K562 (cell line): ENCODE measurements around the gene MRI1. TPM values are rescaled to one million over a fixed set of nuclear protein-coding genes. Genes with fewer than 3 reads are reported as not detected.
A peak's percentile ranks its signal among the peaks of the same experiment; 100 is the strongest.

Source experiments
- ATAC-seq: fragments of 200-7000 bp; cut with Tn5 transposase; 3 replicates; pipeline ENCODE4 v1.9.1; 2020; ENCODE audit warnings: moderate library complexity
- BruUV-seq: library from RNA; stranded (reverse); fragments of 400-500 nt; replicated peaks from 2 replicates; lab custom pipeline; 2021; lab: Mats Ljungman, UMichigan
- CTCF ChIA-PET: fragments of 300-600 bp; formaldehyde crosslinking; extraction: SDS; loops from one replicate; lab custom pipeline; 2021; ENCODE audit warnings: low intra/inter-chr PET ratio; lab: Yijun Ruan, JAX
- POLR2A ChIA-PET: fragments of 300-600, 350-650 bp; sonication (Branson Sonifier 250); formaldehyde crosslinking; extraction: SDS; loops from one replicate; lab custom pipeline; 2021; ENCODE audit warnings: antibody characterized with exemption, inconsistent platforms; lab: Yijun Ruan, JAX
- DNase-seq, 4 experiments: peaks; one replicate each; pipeline versions ENCODE4 v3.0.0 to v3.0.0-alpha.2; 2011 to 2018; ENCODE audit warnings: low spot score in 3 of 4, mixed read lengths in 3 of 4; ENCODE audit errors: extremely low read depth in 1 of 4
- FAIRE-seq: peaks from 2 replicates; lab custom pipeline; 2011; peaks lifted over from hg19 to GRCh38; lab: Jason Lieb, UNC
- H2AFZ ChIP-seq: 2 replicates; pipeline ENCODE4 v1.6.0; 2011; ENCODE audit warnings: low read depth, low read length, control low read depth, inconsistent platforms
- H3K27ac ChIP-seq: fragments of 200-600 bp; 3 replicates; pipeline ENCODE4 v1.8.0; 2011; ENCODE audit warnings: low read depth, mild to moderate bottlenecking, control low read depth, inconsistent platforms, low read length, moderate library complexity, mixed read lengths; ENCODE audit errors: extremely low read depth
- H3K27me3 ChIP-seq, 2 experiments: fragments of 300-600 bp in 1 of 2; 2 replicates in 1 of 2; 3 replicates in 1 of 2; pipeline versions ENCODE4 v1.6.0 to v1.8.0; 2011; ENCODE audit warnings: inconsistent platforms in 2 of 2, low read length in 2 of 2, mild to moderate bottlenecking in 1 of 2, mixed read lengths in 1 of 2, moderate library complexity in 1 of 2; ENCODE audit not compliant: control insufficient read depth in 2 of 2, insufficient read depth in 2 of 2
- H3K36me3 ChIP-seq: fragments of 300-600 bp; 3 replicates; pipeline ENCODE4 v1.8.0; 2011; ENCODE audit warnings: mild to moderate bottlenecking, low read length, inconsistent platforms; ENCODE audit not compliant: control insufficient read depth, insufficient read depth
- H3K4me1 ChIP-seq, 2 experiments: fragments of 200-600 bp in 1 of 2; replicated peaks in 1 of 2; 2 replicates in 1 of 2; 3 replicates in 1 of 2; pipeline versions ENCODE4 v1.5.1 to v1.8.0; 2011; ENCODE audit warnings: inconsistent platforms in 2 of 2, low read length in 2 of 2, mild to moderate bottlenecking in 1 of 2, mixed read lengths in 1 of 2, moderate library complexity in 1 of 2; ENCODE audit not compliant: control insufficient read depth in 2 of 2, insufficient read depth in 2 of 2
- H3K4me2 ChIP-seq: 2 replicates; pipeline ENCODE4 v1.6.1; 2011; ENCODE audit warnings: low read length, control low read depth, inconsistent platforms, mixed read lengths; ENCODE audit not compliant: insufficient read depth
- H3K4me3 ChIP-seq: fragments of 200-600 bp; sonication (generic), shearing (Covaris generic); 2 replicates; pipeline ENCODE4 v1.5.1; 2016; ENCODE audit warnings: control low read depth, inconsistent platforms
- H3K79me2 ChIP-seq: fragments of 200-600 bp; 3 replicates; pipeline ENCODE4 v1.8.0; 2011; ENCODE audit warnings: low read length, inconsistent platforms; ENCODE audit not compliant: control insufficient read depth, insufficient read depth
- H3K9ac ChIP-seq, 2 experiments: 2 replicates each; pipeline versions ENCODE4 v1.6.0 to v1.6.1; 2011; ENCODE audit warnings: low read depth in 2 of 2, low read length in 2 of 2, control low read depth in 1 of 2, inconsistent platforms in 1 of 2, mild to moderate bottlenecking in 1 of 2, mixed read lengths in 1 of 2; ENCODE audit not compliant: insufficient read depth in 1 of 2
- H3K9me1 ChIP-seq: one replicate; pipeline ENCODE4 v1.6.0; 2011; ENCODE audit warnings: inconsistent platforms, mild to moderate bottlenecking, low read length, moderate library complexity; ENCODE audit not compliant: control insufficient read depth, insufficient read depth
- H3K9me3 ChIP-seq: replicated peaks from 2 replicates; pipeline ENCODE4 v1.5.1; 2011; ENCODE audit warnings: low read depth, low read length, inconsistent platforms; ENCODE audit not compliant: control insufficient read depth, insufficient read depth
- H4K20me1 ChIP-seq: replicated peaks from 2 replicates; pipeline ENCODE4 v1.6.1; 2011; ENCODE audit warnings: low read length, inconsistent platforms, mixed read lengths; ENCODE audit not compliant: control insufficient read depth, insufficient read depth
- CHAMP1 ChIP-seq: fragments of 450-650 bp; IDR thresholded peaks from 2 replicates; pipeline ENCODE4 v1.6.1; 2016; ENCODE audit warnings: mild to moderate bottlenecking
- ETS2 ChIP-seq: IDR thresholded peaks from 2 replicates; pipeline ENCODE4 v1.6.1; 2016; ENCODE audit warnings: borderline replicate concordance, missing genetic modification characterization, mild to moderate bottlenecking, moderate library complexity, missing compliant biosample characterization; ENCODE audit not compliant: poor library complexity, severe bottlenecking
- FOS ChIP-seq: IDR thresholded peaks from 3 replicates; pipeline ENCODE4 v1.6.1; 2011; ENCODE audit not compliant: insufficient read length; ENCODE audit errors: extremely low read depth
- HNRNPLL ChIP-seq: fragments of 200-400 bp; formaldehyde crosslinking; IDR thresholded peaks from 2 replicates; pipeline ENCODE4 v1.6.1; 2017; ENCODE audit warnings: low read length, low read depth, mild to moderate bottlenecking; ENCODE audit not compliant: poor library complexity, severe bottlenecking
- MCM3 ChIP-seq: fragments of 450-650 bp; IDR thresholded peaks from 2 replicates; pipeline ENCODE4 v1.6.1; 2016
- NRF1 ChIP-seq, 2 experiments: fragments of 450-650 bp; IDR thresholded peaks in 1 of 2; conservative IDR thresholded peaks in 1 of 2; 2 replicates each; pipeline ENCODE4 v1.6.1; 2014; ENCODE audit warnings: mild to moderate bottlenecking in 2 of 2
- PKNOX1 ChIP-seq: fragments of 450-650 bp; IDR thresholded peaks from 2 replicates; pipeline ENCODE4 v1.6.1; 2016
- RFX7 ChIP-seq: fragments of 250-450 bp; sonication (Bioruptor Pico); IDR thresholded peaks from 2 replicates; pipeline ENCODE4 v1.5.1; 2021; ENCODE audit warnings: mild to moderate bottlenecking
- SNAPC5 ChIP-seq: fragments of 250-450 bp; sonication (Bioruptor Pico); IDR thresholded peaks from 2 replicates; pipeline ENCODE4 v1.8.0; 2021; ENCODE audit warnings: moderate library complexity, mild to moderate bottlenecking, inconsistent platforms
- THRAP3 ChIP-seq: fragments of 450-650 bp; IDR thresholded peaks from 2 replicates; pipeline ENCODE4 v1.6.1; 2016; ENCODE audit warnings: mild to moderate bottlenecking, inconsistent platforms, borderline replicate concordance
- ZBTB5 ChIP-seq: fragments of 450-650 bp; IDR thresholded peaks from 2 replicates; pipeline ENCODE4 v1.6.1; 2017; ENCODE audit warnings: antibody characterized with exemption
- ZFX ChIP-seq: sonication (generic); formaldehyde crosslinking; IDR thresholded peaks from 2 replicates; pipeline ENCODE4 v1.8.0; 2022; ENCODE audit warnings: mild to moderate bottlenecking, missing genetic modification reagents, moderate library complexity
- ZNF408 ChIP-seq: fragments of 250-450 bp; sonication (Bioruptor Pico); IDR thresholded peaks from 2 replicates; pipeline ENCODE4 v1.4.0; 2020; ENCODE audit warnings: low read depth, mild to moderate bottlenecking, moderate library complexity
- ZNF431 ChIP-seq: sonication (generic); formaldehyde crosslinking; IDR thresholded peaks from 2 replicates; pipeline ENCODE4 v1.8.0; 2022; ENCODE audit warnings: mild to moderate bottlenecking, missing genetic modification reagents
- WGBS: fragments of 100-300 bp; shearing (Covaris generic); methylation state at CpG from one replicate; pipeline ENCODE4 v1.1.6; 2016; ENCODE audit warnings: low coverage, mixed read lengths; ENCODE audit not compliant: insufficient coverage; ENCODE audit errors: missing lambda C conversion rate; 5-methylcytosine and 5-hydroxymethylcytosine counted together
- in situ Hi-C: fragments of 300-500 bp; cut with MboI; formaldehyde crosslinking; loops from 4 replicates; pipeline ENCODE4 v1.15.0; 2018; ENCODE audit warnings: inconsistent platforms, mixed read lengths
- intact Hi-C: fragments of 100-400 bp; cut with micrococcal nuclease; formaldehyde crosslinking; loops from 2 replicates; pipeline ENCODE4 v1.14.2; 2022
- polyA plus RNA-seq, 8 experiments: library from polyadenylated mRNA; depleted of rRNA in 4 of 8; stranded (reverse) in 5 of 8; unstranded in 3 of 8; fragments of >200 nt; fragmentation: Nextera tagmentation in 2 of 8; fragmentation: Illumina TruSeq in 1 of 8; extraction: Ambion mirVana in 2 of 8; extraction: Trizol in 1 of 8; gene quantifications; 2 replicates each; pipeline versions ENCODE4 v1.2.1 to v1.2.3, GENCODE V29; 2011 to 2014; ENCODE audit warnings: inconsistent platforms in 1 of 8, missing spikeins in 1 of 8
- total RNA-seq, 7 experiments: library from RNA; depleted of rRNA in 6 of 7; stranded (reverse); fragments of >200 nt in 6 of 7; fragmentation: Illumina TruSeq in 2 of 7; extraction: Trizol in 2 of 7; gene quantifications; 2 replicates each; pipeline versions ENCODE4 v1.2.1 to v1.2.3, GENCODE V29; 2011 to 2021; ENCODE audit warnings: low replicate concordance in 1 of 7

MRI1 gene
- total and polyA plus RNA-seq, 9 of the 15 experiments (the other 6 are each of a cell fraction or from before 2014, with no cell fraction given) = 5.5 to 57.4 (median 28.2) TPM

- TF ChIP-seq PKNOX1 = no peak
- TF ChIP-seq RFX7 (CRISPR knock-in tag) = 0 out of 2 replicates have a peak, but pooled peaks have one; percentile 13
- 0 out of 2 replicates have a peak, but pooled peaks have one; percentile 47 for TF ChIP-seq THRAP3
- 0 out of 2 replicates have a peak, but pooled peaks have one; percentile 36 for TF ChIP-seq ZNF408
- TF ChIP-seq HNRNPLL = no peak
- TF ChIP-seq, all 486 proteins: peak for 9
These were observed 17.2 kb upstream of the MRI1 start (continued) for GRCh38 chr19:13747098-13747453.

- Histone ChIP-seq H3K79me2 (peaks cover 22% of the 10 kb centered on the region), H3K4me3 (peak overlapping the region; percentile 71), H3K27me3 (no peaks in the 10 kb centered on the region), H3K36me3 (peaks cover 17% of the 10 kb centered on the region; the same call in 2 of the 3 replicates), H3K4me1 (peaks cover 7 to 22% of the 10 kb centered on the region in 2 experiments; a peak in 4 of 5 replicates), H3K4me2 (peak overlapping the region; percentile 94), H3K9ac (peak overlapping the region; percentile 91 to 96), H3K9me1 (no peaks in the 10 kb centered on the region), H3K9me3 (peaks cover 9% of the 10 kb centered on the region), H3K27ac (peak overlapping the region; percentile 75), H4K20me1 (no peaks in the 10 kb centered on the region), H2AFZ (peak overlapping the region; percentile 77)
- ChIA-PET POLR2A (interaction anchor here (0.6 to 2.3 kb wide), 13 partner anchors 8 to 120 kb away, joined by 3 to 18 read pairs (median 5); partner anchors contain the start of genes C19orf53 and MRI1), CTCF (no interaction called here)
- ATAC-seq = peak; percentile 17; the same call in 2 of the 3 replicates
- under 1% methylated on average over 25 of the region's 25 CpGs for WGBS
- FAIRE-seq = peak; percentile 83
- peak in 3 of 4 experiments; percentile 32 to 66 (median 46) for DNase-seq
- in situ Hi-C loops (no loop called here), intact Hi-C loops (no loop called here)
- BruUV-seq = TSS peak; percentile 90
- TF ChIP-seq CHAMP1 (no peak), NRF1 (conservative IDR thresholded peaks at IDR 0.05 in 1 of 2, IDR thresholded peaks at IDR 0.05 in 1 of 2) (no peak), SNAPC5 (CRISPR knock-in tag) (no peak), ZNF431 (CRISPR knock-in tag) (0 out of 2 replicates have a peak, but pooled peaks have one; percentile 29), MCM3 (no peak), ZBTB5 (no peak), ETS2 (tag) (no peak), ZFX (CRISPR knock-in tag) (no peak; the same call in 1 of the 2 replicates), FOS (no peak)
These were observed 16.0 kb upstream of the MRI1 start for GRCh38 chr19:13748169-13748828.
